ENCODE measurements around the gene NEDD4L.

The NEDD4L gene

DNA sequence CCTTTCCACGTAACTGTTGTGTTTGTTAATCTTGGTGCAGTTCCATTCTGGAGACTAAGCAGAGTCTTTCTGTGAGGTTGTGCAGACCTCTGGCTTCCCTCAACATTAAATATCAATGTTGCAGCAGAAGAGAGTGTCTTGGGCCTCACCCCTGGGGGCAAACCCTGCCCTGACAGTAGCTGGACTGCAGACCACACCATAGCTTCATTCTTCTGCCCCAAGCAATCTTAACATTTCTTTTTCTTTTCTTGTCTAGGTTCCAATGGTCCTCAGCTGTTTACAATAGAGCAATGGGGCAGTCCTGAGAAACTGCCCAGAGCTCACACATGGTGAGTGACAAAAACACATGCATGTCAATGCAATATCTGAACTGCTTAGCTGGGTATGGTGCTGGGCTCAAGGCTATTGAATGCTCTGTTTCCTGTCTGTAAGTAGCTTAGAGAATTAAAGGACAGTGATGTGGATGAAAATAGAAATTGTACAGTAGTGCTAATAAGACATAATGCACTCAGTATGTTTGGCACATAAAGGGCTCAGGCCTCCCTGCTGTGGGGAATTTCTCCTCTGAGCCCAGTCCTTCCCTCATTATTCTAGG lies 347.3 kb downstream of the NEDD4L start:
- no peak for DNase-seq

DNA sequence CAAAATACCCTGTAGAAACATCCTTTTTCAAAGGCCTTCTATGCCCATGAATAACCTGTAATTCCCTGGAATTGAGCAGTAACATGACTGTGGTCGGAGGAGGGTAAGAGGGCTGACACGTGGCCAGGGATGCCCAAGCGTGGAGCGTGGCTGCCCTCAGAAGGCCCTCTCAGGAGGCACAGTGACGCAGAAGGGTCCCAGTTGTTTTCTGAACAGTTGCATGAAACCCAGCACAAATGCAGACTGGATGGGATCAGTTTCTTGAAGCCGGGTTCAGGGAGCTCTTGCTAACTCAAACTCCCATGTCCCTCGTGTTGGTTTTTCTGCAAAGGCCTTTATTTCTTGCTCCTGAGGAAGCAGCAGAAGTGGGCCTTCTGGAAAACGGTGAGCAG lies 347.9 kb downstream of the NEDD4L start:
- no peak for DNase-seq

DNA sequence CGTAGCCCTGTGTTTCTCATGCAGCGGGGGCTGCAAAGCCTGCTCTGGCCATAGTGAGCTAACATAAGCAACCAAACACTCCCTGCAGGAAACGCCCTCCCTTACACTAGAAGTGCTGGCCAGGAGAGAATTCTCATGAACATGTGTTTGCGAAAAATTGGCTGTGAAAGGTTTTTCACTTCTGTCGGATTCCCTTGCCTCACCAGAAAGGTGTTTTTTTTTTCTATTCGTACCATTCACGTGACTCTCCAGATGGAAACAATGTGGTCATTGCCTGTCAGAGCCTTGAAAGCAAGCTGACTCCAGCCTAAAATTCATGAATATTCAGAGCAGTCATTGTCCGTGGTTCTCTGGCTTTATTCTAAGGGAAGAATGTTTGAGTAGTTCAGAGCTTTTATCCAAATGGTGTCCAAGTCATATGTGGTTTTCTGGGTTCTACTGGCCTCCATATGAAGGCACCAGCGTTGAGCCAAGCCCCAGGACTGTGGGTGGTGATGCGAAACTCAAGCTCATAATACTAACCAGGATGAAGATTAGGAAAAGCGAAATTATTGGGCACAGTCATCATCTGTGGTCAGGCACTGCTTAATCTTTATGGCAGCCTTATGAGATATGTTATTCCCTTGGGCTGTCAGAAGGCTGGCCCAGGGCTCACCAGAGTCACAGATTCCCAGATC lies 348.4 kb downstream of the NEDD4L start:
- no peak for DNase-seq

DNA sequence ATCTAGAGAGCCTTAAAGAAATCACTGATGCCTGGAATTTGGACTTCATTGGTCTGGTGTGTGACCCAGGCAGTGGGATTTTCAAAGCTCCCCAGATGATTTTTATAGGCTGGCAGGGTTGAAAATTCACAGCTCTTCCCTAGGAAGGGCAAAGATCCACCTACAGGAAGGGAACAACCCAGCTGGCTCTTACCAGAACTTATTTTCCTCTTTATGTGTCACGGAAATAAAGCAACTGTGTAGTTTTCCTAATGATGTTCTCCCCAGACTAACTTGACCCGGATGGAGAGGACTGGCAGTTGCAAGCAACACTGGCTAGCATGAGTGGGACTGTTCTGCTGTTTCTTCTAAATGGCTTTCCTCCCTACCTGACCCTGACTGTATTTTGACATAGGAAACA lies 349.3 kb downstream of the NEDD4L start:
- DNase-seq, result no peak

DNA sequence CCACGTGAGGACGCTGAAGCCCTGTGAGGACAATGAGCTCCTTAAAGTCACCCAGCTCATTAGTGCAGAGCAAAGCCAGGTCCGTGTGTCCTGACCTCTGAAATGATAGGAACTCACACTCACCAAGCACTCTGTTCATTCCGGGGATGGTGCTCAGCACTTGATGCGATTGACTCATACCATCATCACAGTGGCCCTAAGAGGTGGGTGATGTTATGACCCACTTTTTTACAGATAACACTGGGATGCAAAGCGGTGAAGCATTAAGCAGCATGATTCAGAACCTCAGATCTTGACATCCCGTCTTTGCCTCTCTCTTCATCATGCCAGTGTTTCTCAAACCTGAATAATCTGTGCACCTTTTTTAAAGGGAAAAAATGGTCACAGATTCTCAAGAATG lies 350.0 kb downstream of the NEDD4L start:
- DNase-seq, result no peak

DNA sequence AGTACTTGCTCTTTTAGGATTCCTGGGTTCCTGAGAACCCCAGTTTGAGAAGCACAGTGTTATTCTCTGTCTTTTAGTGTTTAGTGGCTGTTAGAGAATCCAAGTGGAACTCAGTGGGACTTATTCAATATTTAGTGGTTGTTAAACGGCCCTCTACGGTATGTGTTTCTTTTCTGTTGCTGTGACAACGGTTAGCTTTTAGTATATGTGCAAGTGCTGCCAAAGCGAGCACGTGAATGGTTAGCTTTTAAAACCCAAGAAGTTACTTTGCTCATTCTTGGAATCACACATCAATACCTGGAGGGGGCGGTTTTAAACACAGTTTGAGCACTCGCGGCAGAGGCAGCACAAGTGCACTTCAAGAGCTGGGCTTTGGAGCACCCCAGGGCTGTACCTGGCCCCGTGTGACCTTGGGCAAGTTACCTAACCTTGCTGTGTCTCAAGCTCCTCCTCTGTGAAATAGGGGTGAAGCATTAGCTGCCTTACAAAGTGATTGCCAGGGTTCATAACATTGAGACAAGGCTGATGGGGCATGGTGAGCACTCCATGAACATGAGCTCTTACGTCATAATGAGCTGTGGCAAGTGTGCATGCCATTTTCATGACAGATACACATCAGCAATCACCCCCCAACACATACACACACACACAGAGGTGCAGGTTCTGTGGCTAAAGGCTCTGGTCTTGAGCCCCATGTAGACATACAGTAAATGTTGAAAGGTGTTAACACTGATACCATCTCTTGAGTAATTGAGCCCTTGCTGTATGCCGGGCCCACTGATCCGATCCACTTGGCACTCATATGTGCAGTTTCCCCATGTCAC lies 350.8 kb downstream of the NEDD4L start:
- no peak for DNase-seq

DNA sequence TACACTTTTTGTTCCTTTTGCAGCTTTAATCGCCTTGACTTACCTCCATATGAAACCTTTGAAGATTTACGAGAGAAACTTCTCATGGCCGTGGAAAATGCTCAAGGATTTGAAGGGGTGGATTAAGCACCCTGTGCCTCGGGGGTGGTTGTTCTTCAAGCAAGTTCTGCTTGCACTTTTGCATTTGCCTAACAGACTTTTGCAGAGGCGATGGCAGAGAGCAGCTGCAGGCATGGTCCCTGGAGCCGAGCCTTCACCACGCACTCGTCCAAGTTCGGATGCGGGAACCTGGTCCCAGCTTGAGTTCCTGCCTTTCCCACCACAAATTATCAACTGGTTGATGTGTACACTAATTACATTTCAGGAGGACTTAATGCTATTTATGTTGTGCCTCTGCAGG lies 352.1 kb downstream of the NEDD4L start:
- no peak for DNase-seq

DNA sequence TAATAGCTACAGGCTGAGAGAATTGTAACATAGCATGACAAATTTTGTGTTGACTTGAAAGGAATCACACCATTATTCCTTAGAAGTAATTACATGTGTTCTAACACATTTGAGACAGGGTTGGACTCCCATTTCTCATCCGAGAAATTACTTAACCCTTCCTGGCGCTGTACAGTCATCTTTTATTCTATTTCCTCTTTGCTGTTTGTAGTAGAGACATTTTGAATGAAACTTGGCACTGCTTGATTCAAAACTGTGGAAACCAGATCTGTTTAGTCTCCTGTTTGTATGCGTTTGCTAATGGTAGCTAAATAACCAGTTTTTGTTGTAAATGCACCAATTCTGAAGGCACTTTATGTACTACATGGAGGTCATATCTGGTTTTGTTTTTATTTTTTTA lies 352.9 kb downstream of the NEDD4L start:
- no peak for DNase-seq

- no peak for DNase-seq
These were observed 353.5 kb downstream of the NEDD4L start for GRCh38 chr18:58397385-58398132.

- no peak for DNase-seq
These were observed 354.8 kb downstream of the NEDD4L start for GRCh38 chr18:58398648-58399398.

DNA sequence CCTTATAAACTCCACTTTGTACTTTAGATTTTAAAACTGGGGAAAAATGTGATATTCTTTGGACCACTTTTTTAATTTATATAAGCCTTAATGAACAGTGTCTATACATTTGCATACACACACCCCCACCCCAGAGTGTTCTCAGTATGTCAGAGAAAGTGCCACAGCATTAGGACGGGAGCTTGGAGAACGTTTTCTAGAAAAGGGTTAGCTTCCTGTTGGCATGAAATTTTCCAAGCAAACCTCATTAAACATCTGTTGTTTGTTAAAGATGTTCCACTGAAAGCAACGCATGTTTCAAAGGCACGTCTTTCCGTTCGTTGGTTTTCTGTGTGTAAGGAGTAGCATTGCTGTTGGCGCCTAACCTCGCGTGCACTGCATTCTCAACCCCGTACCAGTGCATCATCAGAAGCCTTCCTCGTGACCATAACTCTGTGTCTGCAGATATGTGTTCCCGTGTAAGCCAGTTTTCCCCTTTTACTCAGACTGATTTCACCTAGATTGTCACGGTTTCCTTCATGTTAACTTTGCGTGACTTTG lies 356.4 kb downstream of the NEDD4L start:
- DNase-seq, result no peak

GRCh38 chr18:58401191-58401590 lies 357.2 kb downstream of the NEDD4L start:
- no peak for DNase-seq

DNA sequence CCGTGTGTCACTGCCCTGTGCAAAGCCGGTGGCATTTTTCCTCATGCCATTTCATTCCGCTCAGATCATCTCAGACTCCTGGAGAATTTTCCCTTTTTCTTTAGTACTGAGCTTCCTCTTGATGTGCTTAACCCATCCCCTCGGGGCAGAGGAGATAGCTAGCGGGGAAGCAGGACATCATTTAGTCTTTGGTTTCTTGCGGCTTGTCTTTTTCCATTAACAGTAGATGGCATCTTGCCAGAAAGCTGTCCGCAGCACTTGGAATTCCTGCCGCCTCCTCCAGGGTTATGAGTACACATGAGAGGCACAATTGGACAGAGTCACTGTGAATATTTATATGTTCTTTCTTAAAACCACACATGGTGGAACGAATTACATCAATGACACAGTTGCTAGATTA lies 358.2 kb downstream of the NEDD4L start:
- DNase-seq, result no peak

- DNase-seq, result no peak
These were observed 359.1 kb downstream of the NEDD4L start for GRCh38 chr18:58402951-58403702.

GRCh38 chr18:58403799-58404455 lies 359.9 kb downstream of the NEDD4L start:
- DNase-seq, result no peak

DNA sequence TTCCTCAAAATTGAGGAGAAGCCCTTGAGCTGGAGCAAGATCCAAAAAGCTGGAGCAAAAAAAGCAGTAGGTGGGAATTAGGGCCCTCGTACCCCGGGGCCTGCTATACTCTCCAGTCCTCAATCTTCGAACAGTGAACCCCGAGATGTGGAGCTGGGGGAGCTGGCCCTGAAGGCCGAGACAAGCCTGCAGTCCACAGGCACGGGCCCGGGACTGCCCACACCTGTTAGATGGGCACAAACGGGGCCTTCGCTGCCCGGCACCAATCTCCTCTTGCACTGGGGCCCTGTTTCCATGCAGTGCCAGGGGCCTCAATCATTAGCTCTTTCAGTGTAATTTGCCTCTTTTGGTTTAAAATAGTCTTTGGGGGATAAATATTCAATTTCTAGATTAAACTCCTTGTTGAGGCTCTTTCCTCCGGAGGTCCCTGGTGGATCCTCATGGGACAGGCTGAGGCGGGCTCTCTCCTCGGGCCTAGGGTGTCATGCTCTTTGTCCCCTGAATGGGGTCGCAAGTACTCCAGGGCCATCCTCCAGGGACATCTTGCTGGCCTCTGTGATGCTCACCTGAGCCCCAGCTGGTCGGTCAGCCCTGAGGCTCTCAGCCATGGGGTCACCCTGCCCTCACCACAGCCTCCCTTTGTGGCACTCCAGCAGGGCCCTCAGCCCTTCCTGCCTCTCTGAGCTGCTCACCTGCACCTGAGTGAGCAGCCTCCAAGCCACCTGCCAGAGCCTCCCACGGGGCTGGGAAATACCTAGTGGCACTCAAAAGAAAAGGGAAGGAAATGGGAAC lies 361.3 kb downstream of the NEDD4L start:
- no peak for DNase-seq

- no peak for DNase-seq
These were observed 363.2 kb downstream of the NEDD4L start for GRCh38 chr18:58407263-58407648.

- no peak for DNase-seq
These were observed 363.8 kb downstream of the NEDD4L start for GRCh38 chr18:58407649-58408407.

DNA sequence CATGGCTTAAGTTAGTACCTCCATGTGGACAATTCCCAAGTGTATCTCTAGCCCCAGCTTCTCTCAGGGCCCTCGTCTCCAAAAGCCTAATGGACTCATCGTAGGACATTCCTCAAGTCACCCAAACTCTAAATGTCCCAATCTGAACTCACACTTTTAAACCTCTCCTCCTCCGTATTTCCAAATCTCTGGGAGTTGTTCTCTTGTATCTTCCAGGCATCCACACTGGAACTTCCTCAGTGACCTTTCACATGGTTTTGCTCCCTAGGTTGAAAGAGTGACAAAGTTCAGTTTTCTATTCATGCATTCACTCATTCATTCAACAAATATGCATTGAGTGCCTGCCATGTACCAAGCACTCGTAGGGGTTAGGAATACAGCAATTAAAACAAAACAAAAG lies 364.6 kb downstream of the NEDD4L start:
- no peak for DNase-seq
